Activated effector memory CD4-positive, alpha-beta T cell treated with Interleukin-2 at 50 U/mL for 16 hours (primary cell): Measurements from ENCODE around the gene GPR68.
"Not testable (repeated sequence)": the region's sequence is repeated elsewhere in the genome, so short reads cannot be mapped to it uniquely, and the experiment has no call there.

ENCODE experiments used
- DNase-seq: peaks from one replicate; pipeline ENCODE4 v3.0.0-alpha.2; 2020

GPR68 gene

DNA sequence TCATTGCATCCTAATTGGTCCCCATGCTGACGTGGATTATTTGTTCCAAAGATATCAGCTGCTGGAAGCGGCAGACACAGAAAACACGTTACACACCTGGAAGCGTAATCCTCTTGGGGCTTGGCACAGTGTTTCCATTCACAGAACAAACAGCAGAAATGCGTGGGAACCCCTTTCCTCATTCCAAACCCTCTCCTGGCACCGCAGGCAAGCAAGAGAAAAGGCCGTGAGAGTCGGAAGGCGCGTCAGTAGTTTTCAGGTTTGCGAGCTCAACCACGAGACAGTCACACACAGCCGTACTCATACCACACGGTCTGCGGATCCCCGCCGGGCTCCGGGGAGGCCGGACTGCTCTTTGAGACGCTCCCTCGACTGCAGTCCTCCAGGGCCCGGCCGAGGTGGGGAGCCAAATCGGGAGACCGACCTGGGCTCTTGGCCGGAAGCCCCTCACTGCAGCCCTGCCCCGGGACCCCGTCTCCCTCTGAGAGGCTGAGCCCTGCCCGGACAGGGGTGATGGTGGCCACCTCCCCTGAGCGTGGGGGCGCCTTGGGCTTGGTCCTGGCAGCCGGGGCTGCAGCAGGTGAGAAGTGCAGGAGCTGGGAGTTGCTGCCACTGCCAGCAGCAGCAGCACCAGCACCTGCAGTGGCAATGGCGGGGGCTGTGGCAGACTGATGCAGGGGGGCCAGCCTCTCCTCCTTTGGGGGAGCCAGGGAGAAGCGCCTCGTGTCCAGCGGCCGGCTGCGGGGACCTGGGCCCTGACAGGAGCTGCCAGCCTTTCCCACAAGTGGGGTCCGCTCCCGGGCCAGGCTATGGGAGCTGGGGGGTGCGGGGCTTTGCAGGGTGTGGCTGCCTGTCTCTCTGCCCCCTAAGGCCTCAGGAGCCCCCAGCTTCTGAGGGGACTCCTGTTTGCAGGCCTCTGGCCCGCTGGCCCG lies 28.1 kb upstream of the GPR68 start:
- no peak for DNase-seq

DNA sequence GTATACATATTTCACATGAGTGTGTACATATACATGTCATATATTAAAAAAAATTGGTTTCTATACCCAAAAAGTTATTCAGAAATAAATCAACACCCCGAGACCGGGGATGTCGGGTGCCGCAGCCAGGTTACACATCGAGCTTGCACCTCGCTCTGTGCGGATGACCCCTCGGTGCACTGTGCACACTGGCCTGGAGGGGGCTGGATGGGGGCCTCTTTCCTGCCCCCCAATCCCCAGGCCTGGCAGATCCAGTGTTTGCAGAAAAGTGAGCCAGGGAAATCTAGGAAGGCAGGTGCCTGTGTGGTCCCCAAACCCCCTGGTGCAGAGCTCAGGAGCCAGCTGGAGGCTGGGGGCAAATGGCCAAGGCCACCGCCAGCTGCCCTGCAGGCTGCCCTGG lies 27.1 kb upstream of the GPR68 start:
- DNase-seq, result no peak

DNA sequence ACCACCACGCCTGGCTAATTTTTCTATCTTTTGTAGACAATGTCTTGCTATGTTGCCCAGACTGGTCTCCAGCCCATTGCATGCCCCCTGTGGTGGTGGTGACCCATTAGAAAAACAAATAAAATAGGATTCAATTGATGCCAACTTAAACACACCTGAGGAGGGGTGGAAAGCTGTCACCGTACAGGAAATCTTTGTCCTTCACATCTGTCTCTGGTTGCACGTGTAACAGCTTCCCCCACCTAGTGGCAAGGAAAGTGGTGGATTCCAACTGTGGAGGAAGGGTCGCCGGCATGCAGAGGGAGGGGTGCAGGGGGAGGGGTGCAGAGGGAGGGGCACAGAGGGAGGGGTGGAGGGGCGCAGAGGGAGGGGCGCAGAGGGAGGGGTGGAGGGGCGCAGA lies 26.1 kb upstream of the GPR68 start:
- DNase-seq, result no peak

DNA sequence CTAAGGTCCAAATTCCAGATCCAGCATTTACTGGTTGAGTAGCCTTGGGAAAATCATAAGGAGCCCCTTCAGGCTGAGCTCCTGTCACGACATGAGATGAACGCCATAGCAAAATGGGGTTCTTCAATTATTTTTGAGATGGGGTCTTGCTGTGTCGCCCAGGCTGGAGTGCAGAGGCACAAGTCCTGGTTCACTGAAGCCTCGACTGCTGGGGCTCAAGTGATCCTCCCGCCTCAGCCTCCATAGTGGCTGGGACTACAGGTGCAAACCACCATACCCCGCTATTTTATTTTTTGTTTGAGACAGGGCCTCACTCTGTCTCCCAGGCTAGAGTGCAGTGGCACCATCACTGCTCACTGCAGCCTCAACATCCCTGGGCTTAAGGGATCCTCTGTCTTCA lies 25.7 kb upstream of the GPR68 start:
- no peak for DNase-seq

DNA sequence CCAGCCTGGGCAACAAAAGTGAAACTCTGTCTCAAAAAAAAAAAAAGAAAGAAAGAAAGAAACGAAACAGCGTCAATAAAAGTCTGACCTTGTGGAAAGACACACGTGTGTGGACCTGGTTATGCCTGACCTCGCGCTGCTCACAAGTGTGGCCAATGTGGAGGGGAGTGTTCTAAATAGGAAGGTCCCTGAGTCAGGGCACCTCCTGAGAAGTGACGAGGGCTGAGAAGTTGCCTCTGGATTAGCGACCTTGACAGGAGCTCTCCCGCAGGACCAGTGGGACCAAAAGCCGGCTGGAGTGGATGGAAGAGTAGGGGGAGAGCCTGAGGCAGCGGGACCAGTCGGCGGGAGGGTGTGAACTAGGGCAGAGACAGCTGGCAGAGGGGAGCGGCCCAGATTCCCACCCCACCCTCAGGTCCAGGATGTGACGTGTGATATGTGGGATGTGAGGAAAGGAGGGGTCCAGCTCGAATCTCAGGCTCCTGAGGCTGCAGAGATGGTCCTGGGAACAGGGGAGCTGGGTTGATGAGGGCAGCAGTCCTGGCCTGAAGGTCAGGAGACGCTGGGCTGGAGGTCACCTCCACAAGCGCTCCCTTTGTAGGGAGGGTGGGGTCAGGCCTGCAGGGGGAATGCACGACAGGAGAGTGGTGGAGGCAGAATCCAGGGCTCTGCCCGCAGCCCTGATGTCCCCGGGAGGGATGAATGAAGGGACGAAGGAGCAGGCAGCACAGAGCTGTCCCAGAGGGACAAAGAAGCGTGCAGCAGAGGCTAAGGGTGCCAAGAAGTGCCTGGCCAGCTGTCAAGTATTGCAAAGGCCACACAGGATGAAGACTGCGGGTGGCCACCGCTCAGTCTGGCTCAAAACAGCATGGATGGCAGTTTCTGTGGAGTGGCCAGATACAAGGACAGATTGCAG lies 24.8 kb upstream of the GPR68 start:
- no peak for DNase-seq

DNA sequence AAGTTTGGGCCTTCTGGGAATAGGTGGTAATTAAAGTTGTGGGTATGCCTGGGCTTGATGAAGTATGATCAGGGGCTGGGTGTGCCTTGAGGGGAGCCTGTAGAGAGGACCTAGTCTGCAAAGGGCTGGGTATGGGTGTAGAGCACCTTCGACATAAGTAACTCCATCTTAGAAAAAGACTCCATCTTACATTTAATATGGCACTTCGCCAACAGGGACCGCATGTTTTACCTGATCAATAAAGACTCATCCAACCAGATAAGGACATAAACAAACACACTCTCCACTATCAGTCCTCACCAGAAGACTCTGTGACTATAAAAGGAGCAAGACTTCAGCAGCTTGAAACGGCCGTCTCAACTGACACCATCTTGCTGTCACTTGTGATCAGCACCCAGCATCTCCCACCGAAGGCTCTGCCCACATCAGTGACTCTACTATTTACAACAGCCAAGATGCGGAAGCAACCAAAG lies 23.5 kb upstream of the GPR68 start:
- no peak for DNase-seq

DNA sequence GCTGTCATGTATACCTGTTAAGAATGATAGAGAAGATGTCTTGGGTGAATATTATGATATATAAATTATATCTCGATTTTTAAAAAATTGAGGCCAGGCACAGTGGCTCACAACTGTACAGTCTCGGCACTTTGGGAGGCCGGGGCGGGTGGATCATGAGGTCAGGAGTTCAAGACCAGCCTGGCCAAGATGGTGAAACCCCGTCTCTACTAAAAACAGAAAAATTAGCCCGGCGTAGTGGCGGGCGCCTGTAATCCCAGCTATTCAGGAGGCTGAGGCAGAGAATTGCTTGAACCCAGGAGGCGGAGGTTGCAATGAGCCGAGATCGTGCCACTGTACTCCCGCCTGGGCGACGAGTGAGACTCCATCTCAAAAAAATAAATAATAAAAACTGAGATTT lies 21.8 kb upstream of the GPR68 start:
- DNase-seq, result not testable (repeated sequence)

DNA sequence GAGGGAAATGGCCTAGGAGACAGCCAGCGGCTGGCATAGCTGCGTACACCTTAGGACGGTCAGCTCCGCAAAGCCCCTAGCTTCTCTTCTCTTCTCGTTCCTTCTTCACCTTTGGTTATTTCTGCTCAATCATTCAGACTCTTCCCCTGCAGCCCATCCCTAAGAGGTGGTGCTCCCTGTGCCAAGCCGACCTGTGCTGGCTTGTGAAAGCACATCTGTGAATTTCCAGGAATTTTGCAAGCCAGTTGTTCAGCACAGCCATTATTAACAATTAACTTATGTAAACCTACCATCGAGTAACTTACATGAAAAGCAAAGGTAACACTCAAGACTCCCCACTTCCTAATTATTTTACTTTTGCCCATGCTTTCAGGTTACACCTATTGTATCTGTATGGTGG lies 20.9 kb upstream of the GPR68 start:
- DNase-seq, result no peak

DNA sequence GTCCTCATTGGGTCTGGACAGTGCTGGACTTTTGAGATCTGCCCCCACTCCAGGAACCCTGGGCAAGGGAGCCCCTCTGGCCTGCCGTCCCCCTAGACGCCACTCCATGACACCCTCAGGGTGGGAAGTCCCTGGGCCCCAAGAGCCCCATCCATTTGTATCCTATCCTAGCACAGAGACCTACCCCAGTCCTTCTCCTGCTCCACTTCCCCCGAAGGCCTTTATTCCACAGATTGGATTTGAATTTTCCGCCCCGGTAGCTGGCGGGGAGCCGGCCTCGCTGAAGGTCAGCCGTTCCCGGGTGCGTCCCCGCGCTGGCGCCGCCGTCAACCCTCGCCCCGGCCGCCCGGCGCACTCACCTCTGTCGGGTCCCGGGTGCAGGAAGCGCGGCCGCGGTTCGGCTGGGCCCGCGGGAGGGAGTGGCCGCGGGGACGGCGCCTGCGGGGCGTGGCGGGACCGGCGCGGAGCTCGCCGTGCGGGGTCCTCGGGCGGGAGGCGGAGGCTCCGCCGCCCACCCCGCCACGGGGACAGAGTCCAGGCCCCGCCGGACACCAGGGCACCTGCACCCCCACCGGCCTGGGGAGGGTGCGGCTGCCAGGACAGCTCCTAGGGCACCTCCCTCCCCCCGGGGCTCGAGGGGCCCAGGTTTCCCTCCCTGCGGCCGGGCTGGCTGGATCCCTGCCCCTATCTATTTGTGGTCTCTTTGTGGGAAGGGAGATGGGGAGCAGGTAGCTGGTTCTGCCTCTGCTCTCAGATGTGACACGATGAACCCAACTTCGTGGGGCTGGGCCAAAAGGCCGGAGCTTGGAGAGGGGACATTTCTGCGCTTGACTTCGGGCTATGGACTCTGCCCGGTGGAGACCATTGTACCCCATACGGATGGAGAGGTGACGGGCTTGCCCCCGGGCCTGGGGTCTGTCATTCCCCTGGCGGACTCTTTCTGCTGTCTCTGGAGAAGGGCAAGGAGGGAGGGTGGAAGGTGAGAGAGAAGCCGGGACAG lies 19.9 kb upstream of the GPR68 start:
- no peak for DNase-seq

DNA sequence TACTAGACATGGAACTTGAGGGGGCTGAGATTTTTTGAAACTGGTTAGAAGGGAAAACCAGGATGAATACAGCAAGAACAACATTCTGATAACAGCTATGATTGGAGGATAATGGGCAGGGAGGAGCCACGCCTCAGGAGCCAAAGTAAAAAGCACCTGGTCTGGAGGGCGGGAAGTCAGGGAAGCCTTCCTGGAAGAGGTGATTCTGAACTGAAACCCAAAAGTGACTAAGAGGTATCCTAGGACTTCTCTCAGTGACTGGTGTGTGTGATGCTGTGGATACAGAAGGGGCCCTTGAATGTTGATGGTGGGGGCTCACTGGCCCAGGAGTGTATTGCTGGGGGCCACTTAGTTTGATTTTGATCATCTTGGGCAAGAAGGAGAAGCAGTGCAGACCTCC lies 18.8 kb upstream of the GPR68 start:
- no peak for DNase-seq

DNA sequence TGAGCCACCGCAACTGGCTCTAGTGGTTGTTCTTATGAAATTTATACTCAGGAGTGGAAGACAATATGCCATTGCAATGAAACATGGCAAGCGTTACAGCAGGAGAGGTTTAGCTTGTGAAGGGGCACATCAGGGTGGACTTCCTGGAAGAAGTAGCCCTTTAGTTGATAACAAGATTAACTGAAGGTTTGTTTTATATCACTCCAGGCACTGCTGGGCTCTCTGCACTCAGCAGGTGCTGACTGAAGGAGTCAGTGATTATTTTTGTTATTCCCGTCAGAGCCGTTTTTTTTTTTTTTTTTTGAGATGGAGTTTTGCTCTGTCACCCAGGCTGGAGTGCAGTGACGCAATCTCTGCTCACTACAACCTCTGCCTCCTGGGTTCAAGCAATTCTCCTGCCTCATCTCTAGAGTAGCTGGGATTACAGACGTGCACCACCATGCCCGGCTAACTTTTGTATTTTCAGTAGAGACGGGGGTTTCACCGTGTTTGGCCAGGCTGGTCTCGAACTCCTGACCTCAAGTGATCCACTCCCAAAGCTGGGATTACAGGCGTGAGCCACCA lies 17.6 kb upstream of the GPR68 start:
- DNase-seq, result no peak

DNA sequence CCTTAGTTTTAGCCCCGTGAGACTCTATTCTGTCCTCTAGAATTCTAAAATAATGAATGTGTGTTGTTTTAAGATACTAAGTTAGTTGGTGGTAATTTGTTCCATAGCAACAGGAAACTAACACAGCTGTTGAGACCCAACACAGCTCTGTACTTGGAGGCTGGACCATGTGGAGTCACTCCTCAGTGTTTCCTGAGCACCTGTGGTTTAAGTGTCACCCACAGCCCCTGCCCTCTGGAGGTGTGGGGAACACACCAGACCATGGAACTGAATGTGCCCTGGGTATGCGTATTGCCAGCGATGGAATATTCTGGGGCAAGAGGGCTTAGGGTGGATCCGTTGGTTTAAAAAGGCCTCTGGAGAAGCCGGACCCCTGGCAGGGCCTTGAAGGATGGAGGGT lies 16.6 kb upstream of the GPR68 start:
- no peak for DNase-seq

DNA sequence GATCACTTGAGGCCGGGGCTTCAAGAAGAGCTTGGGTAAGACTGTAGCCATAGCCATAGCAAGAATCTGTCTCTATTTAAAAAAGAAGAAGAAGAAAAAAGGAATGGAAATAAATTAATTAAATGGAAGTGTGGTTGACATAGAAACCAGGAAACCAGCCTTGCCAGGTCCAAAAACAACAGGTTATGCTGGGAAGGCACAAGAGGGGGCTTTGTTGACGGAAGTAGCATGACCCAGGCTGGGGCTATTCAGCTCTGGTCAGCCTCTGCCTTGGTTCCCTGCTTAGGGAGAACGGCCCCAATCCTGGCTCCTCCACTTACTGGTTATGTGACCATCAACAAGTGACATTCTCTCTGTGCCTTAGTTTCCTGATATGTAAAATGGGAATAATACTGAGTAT lies 14.4 kb upstream of the GPR68 start:
- DNase-seq, result no peak

DNA sequence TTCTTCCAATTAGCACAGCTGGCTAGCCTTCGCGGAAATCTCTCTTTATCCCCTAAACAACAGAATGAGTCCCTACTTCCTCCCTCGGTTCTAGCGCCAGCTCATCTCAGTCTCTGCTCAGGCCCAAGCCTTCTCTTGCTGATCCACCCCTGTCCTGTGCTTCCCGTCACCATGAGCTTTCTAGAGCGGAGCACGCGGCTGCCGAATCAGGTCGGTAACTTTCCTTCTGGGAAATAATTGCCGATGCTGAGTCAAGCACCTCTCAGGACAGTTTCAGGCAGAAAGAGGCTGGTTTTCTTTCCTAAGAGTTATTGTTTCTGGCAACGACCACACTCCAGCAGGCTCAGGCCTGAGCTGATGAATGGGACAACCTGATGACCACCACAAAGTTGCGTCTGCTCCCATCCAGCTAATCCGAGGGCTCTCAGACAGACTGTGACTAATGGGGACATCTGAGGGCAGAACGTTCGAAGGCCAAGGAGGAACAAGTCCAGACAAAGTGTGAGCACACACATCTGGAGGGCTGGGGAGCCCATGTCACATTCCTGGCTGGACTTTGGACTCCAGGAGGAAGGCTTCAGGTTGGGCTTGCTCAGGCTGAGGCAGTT lies 13.6 kb upstream of the GPR68 start:
- DNase-seq, result no peak

DNA sequence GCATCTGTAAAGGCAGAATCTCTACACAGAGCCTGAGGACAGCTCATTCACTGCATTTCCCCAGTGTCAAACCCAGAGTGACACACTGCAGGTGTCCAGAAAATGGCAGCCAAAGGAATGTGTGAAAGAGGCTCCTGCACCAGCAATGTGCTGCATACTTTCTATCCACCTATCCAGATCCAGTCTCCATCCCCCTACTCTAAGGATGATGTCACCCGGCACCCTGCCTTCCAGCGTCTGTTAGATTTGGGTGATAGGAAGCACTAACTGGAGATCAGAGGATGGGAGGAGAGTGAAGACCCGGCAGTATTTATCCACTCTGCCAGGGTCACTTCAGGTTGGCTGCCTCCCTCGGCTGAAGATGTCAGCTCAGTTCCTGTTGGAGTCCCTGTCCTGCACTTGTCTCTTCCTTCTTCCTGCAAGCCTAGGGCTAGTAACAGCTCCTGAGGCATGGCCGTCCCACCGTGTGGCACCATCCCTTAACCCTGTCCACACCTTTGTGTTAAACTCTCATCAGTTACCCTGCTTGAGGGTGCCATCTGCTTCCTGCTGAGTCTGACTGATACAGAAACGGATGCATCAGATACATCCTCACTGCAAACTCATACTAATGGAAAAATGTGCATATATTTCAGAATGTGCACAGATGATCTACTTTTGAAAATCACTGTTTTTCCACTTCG lies 13.0 kb upstream of the GPR68 start:
- DNase-seq, result no peak

DNA sequence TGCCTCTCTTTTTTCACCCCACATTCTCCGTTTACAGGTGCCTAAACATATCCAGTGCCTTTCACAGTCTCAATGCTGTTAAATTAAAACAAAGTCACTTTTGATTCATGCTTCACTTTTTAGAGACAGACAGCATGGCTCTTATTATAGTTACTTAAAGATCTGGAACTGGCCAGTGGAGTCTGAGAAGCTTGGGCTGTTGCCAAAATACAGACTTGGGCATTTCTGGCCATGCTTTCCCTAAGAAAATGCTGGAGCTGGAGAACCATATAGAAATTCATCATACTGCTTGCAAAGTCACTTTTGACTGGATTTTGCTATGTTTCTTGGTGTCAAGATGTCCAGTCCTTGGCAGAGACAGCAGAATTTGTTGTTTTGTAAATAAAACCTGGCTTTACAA lies 12.2 kb upstream of the GPR68 start:
- DNase-seq, result no peak

DNA sequence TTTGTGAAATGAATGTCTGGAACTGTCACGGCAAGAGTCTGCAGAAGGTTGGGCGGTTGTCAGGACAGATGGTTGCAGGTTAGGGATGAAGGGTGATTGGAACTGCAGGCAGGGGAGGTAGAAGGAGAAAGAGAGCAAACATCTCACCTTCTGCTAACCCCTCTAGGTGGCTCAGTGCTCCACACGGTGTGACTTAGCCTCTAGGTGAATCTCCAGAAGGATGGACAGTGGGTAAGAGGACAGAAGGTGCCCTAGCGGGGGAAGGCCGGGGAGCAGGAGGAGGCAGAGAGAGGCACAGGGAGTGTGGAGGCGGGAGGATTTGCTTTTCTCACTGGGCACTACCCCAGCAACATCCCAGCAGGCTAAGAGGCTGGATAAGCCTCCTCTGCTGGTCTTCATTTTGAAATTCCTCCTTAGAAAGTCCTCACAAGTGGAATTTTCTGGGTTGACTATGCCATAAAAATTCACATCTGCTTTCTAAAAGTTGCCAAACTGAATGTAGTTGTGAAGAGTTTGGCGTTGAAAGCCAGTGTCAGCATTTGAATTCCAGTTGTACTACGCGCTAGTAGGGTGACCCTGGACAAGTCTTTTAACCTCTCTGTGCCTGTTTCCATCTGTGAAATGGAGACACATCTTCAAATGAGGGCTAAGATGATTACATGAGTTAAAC lies 10.7 kb upstream of the GPR68 start:
- DNase-seq, result no peak

DNA sequence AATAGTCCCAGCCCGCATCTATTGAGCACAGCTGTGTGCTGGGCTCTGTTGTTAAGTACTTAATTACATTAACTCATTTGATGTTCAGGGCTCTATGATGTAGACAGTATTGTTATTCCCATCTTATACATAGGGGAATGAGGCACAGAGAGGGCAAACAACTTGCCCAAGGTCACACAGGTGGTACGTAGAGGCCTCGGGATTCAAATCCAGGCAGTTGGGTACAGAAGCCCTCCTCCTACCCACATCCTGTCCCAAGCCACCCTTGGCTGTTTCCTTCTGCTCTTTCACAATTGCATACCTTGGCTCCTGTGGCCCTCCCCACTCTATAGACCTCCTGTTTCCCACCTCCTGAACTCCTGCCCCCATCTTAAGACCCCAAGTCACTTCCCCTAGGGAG lies 10.0 kb upstream of the GPR68 start:
- DNase-seq, result no peak

DNA sequence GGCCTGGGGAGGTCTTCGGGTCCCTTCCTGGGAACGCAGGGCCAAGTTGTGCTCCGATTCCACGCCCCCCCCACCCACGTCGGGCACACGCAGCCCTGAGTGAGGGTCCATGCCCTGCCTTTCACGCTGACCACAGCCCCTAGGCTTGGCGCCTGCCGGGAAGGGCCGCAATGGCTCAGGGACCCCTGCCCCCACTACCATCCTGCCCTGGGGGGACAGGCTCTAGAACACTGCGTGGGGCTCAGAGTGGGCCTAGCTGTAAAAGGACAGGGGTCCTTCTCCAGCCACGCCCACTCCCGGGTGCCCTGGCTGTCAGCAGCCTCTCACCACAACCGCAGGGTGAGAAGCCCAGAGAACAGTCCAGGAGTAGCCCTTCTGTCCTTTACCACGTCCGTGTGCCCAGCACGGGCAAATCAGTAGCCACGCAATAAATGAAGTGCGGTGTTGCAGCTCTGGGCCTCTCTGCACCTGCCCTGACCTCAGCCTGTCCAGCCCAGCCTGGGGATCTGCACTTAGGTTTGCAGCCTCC lies 9.4 kb upstream of the GPR68 start:
- DNase-seq, result no peak
